Activated CD4-positive, alpha-beta T cell treated with anti-CD3 and anti-CD28 coated beads, Interleukin-2, amount 50 U/mL, for 16 hours (primary cell): ENCODE data around the gene TMEM245.

Experiments used
- DNase-seq: peaks from one replicate; pipeline ENCODE4 v3.0.0-alpha.2; 2020

The TMEM245 gene

DNA sequence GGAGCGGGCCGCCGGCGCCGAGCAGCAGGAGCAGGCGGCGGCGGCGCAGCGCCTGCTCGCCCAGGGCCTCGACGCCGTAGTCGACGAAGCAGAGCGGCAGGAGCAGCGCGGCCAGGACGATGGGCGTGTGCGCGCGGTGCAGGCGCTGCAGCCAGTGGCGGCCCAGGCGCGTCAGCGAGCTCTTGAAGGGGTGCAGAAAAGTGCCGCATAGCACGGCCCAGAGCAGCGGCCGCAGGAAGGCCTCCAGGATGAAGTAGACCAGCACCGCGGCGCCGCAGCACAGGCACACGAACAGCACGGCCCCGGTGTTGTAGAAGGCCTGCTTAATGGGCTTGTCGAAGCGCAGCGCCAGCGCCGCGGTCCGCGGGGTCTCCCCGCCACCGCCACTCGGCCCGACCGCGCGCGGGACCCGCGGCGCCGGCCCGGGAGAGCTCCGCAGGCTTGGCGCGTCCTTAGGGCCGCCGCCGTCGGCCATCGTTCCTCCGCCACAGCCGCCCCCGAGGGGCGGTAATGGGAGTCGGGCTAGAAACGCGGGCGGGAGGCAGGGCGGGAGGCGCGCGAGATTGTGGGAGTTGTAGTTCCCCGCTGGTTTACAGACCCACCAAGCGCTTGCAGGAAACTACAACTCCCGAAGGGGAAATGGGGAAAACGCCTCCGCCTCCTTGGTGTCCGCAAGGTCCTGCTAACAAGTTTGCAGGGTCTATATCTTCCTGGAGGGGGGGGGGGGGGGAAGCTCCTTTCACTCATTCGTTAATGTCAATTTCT lies at the start of gene TMEM245:
TMEM245 (minus strand) TSS at position 509 of the 765 bp plus-strand sequence; CDS start at position 475, 34 bp downstream.
- peak; percentile 98 for DNase-seq

DNA sequence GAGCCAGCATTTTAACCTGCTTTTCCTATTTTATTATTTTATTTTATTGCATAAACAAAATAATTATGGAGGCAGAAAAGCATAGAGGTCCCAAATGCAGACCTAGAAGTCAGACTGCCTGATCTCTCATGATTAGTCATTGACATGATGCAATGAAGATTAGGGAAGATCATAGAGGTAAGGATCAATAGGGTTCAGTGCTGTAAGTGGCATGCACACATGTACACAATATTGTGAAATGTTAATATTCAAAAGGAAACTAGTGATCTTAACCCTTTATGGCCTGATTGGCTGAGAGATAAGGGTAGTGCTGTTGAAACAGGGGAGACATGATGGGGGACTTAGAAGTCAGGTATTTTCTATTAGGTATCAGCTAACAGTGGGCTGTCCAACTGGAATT lies 48.4 kb upstream of the TMEM245 start:
- DNase-seq = peak; percentile 44

DNA sequence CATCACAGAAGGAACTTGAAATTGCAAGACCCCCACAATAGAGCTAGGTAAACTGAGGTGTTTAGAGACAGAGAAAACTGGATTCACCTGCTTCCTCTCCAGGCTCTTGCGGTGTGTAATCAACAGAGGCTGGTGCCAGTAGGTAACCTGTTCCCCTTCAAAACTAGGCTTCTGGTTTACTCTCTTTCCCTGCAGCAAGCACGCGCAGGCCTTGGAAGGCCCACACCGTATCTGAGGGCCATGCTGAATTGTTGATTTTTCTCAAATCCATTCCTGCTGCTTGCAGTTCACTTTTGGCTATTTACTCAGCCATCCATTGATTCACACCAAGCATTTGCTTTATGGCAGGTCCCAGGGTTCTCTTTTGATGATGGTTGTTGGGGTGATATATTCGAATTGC lies 48.0 kb upstream of the TMEM245 start:
- DNase-seq = no peak

DNA sequence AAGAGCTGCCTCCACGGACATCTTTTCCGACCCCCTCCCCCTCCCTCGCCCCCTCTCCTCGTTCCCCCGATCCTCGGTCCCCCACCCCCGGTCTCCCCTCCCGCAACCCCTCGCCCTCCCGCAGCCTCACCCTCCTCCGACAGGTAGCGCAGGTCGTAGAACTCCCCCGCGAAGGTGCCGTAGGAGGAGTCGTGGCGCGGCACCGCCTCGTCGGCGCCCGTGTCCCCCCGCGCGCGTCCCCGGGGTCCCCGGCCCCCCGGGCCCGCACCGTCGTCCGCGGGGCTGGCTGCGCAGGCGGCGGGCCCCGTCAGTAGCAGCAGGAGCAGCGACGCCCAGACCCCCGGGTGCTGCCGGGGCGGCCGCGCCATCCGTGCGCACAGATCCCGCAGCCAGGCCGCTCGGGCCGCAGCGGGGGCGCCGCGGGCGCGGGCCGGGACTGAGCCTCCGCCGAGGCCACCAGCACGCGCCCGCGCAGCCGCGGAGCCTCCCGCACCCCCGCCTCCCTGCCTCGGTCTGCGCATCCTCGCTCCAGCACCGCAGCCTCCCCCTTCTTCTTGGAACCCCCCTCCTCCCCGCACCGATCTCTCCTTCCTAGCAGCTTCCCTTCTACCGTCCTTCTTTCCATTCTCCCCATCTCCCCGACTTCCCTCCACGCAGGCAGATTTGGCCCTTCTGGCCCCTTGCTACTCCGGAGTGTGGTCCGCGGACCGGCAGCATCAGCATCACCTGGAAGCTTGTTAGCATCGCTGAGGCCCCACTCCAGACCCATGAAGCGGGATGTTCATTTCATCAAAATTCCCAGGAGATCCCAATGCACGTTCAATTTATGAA lies 47.2 kb upstream of the TMEM245 start, which contains the start of gene FRRS1L:
FRRS1L (minus strand) TSS at position 479 of the 831 bp plus-strand sequence; CDS start at position 368, 111 bp downstream.
- no peak for DNase-seq

DNA sequence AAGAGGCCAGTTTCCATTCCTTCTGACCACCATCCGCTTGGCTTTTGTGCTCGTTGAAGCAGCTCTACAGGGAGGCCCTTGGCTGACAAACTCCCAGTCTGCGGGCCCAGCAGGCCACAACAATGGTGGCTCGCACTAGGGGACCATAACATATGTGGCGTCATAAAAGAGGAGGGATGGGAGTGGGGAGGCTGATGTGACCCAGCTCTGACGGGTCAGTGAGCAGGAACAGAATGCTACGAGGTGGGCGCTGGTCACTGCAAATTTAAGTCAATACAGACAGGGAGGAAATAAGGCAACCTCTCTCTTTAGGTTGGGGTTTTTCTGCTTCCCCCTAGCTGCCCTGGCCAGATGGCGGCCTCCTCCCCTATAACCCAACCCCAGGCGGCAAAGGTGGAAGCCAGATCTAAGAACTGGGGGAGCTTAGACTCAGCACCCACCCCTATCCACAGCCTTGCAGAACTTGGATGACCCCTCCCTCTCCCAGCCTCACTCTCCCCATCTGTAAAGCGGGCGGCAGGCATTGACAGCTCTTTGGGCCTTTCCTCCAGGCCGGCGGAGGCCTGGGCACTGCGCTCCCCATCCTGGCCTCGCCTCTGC lies 46.5 kb upstream of the TMEM245 start:
- DNase-seq = no peak

DNA sequence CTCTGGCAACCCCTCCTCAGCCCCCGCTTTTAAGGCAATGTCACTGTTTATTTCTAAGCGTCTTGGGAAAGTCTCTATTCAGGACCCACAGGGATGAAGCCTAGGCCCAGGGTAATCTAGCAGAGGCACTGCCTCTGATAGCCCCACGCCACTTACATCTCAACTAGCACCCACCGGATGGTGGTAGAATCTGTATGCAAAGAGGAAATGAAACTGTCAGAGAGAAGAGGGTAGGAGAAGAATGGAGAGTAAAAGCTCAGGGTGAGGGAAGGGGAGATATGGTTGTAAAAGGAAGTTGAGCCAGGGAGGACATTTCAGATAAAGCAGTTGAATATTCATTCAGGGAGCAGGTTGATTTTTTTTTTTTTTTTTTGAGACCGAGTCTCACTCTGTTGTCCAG lies 44.3 kb upstream of the TMEM245 start:
- no peak for DNase-seq

DNA sequence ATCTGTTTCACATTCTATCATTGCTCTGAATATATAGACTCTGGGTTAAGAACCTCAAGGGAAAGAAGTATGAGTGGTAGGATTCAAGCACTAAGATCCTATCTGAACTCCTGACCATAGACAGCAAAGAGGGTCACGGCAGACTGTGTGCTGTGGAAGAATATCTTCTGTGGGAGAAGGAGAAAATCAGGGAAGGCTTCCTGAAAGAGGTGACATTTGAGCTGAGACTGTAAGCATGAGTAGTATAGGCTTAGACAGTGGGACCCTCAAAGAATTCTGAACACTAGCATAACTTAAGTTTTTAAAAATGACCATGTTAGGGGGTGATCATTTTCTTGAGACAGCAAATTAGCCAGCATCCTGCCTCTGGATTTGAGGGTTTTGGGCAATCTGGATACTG lies 43.4 kb upstream of the TMEM245 start:
- no peak for DNase-seq

DNA sequence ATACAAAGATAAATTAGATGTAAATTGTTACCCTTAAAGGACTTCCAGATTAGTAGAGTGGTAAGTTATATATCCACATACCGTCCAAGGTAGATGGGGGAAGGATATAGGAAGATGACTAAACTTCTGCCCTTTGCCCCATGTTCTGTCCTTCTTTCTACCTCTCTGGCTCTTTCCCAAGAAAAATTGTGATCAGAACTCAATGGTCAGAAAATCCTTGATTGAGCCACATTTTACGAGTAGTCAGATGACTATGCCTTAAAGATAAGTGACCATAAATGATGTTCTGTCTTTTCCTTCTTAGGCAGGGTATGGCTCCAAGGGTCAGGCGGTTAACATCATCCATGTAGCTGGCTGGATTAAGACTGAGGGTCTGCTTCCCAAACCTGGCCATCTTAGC lies 42.9 kb upstream of the TMEM245 start:
- DNase-seq = no peak

DNA sequence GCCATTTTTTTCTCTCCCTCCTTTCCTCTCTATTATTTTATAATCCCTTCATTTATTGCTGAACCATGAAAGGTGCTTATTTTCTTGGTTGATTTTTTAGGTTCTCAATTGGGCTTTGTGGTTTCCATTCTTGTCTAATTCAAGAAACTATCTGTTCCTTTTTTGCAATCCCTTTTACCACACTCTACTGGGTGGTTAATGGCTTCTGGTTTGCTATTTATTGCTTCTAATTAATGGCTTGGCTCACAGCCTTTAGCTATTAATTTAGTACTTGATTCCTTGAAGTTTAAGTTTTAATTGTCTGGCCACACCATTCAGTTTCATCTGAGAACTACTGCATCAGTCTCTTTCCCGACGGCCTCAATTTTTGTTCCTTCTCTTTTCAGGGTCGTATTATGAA lies 41.7 kb upstream of the TMEM245 start:
- DNase-seq = no peak

DNA sequence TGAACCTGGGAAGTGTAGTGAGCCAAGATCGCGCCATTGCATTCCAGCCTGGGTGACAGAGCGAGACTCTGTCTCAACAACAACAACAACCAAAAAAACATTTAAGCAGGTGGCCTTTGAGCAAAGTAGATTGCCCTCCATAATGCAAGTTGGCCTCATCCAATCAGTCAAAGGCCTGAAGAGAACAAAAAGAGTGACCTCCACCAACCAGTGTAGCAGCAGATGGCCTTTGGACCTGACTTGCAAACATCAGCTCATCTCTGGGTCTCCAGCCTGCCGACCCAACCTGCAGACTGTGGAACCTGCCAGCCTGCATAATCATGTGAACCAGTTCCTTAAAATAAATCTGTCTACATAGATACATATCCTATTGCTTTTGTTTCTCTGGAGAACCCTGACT lies 39.8 kb upstream of the TMEM245 start:
- no peak for DNase-seq

DNA sequence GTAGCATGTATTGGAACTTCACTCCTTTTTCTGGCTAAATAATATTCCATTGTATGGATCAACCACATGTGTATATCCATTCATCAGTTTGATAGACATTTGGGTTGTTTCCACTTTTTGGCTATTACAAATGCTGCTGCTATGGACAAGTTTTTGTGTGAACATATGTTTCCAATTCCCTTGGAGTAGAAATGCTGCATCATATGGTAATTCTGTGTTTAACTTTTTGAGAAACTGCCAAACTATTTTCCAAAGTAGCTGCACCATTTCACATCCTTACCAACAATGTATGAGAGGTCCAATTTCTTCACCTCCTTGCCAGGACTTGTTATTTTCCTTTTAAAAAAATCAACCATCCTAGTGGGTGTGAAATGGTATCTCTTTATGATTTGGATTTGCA lies 38.9 kb upstream of the TMEM245 start:
- DNase-seq = no peak

DNA sequence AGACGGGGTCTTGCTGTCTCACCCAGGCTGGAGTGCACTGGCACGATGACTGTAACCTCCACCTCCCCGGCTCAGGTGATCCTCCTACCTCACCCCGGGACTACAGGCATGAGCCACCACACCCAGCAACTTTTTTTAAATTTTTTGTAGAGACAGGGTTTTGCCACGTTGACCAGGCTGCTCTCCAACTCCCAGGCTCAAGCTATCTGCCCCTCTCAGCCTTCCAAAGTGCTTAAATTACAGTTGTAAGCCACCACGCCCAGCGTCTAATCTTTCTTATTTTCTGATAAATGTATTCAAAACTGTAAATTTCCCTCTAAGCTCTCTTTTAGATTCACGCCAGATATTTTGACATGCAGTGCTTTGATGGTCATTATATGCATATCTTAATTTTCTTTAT lies 37.0 kb upstream of the TMEM245 start:
- DNase-seq = no peak

DNA sequence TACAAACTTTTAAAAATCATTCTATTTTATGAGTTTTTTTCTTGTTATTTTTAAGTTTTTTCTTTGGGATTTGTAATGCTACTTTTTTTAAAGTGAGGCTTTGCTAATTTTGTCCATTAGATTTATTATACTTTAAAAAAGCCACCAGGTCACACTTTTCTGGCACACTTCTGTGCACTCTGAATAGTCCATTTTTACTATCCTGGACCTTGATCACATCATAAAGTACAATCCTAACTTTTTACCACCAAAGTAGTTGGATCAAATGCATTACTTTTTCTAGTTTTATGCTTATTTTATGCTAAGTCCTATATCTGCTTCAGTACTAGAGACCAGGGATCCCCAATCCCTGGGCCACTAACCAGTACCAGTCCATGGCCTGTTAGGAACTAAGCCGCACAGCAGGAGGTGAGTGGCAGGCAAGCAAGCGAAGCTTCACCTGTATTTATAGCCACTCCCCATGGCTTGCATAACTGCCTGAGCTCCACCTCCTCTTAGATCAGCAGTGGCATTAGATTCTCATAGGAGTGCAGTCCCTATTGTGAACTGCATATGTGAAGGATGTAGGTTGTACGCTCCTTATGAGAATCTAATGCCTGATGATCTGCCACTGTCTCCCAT lies 31.3 kb upstream of the TMEM245 start:
- no peak for DNase-seq

DNA sequence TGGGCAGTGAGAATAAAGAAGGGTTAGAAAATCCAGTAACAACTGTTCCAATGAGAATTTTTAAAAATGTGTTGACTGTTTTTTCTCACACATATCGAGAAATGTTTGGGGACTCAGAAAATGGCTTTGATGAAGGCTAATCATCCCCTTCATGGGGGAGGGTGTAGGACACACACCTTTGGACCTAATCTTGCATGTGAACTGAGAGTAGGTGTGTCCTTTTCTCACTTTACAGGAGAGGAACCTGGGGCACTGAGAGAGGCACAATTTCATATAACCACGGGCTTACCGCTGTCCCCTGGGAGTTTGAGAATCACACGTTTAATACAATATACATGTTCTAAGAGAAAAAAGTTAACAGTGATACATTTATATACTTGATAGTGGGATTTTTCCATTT lies 30.0 kb upstream of the TMEM245 start:
- no peak for DNase-seq

DNA sequence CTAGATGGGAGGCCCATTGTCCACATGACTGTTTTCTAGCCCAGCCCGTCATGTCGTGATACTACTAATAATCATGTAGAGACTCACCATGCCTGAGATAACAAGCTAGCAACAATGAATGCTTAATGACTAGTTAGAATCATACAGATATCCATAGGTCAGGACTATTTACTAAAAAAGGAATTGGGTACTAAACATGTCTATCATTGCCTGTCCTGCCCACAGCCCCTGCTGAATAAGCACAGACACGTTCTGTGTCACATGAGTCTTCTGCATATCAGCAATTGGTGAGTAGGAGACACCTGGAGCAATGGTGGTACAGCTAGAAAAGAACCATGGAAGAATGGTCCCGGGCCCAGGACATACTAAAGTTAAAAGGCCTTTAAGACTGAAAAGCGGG lies 29.3 kb upstream of the TMEM245 start:
- no peak for DNase-seq

DNA sequence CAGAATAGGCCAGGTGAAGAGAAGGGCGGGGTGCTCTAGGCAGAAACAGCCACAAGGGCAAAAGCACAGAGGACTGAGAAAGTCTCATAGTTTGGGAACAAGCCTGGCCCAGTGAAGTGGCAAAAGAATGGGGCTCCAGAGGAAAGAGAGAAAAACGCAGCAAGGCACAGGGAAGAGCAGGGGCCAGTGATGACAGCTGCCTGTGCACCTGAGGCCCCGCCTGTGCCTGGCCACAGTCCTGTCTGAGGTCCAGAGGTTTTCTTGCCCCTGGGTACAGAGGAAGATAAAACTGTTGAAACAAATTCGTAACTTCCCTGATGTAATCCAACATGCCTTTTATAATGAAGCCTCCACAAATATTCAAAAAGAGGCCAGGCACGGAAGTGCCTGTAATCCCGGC lies 25.3 kb upstream of the TMEM245 start:
- no peak for DNase-seq

DNA sequence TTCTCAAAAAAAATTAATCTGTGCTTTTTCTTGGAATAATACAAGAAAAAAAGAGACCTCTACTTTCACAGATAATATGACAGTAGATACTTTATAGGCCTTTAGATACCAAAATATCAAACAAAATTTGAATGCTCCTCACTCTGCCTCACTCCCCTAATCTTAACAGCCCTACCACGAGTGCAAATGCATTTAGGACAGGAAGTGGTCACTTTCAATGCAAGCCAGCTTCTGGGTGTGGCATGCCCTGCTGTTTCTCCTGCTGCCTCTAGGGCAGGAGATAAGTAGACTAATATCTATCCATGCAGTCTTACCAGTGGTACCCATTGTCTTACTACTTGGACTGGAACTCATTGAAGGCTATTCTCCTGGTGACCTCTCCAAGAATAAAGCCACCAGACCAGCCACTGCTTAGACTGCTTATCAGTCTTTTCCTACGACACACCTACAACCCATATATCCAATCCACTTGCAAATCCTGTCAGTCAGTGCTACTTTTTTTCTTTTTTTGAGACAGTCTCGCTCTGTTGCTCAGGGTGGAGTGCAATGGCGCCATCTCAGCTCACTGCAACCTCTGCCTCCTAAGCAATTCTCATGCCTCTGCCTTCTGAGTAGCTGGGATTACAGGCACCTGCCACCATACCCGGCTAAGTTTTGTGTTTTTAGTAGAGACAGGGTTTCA lies 24.3 kb upstream of the TMEM245 start:
- DNase-seq = peak; percentile 41

DNA sequence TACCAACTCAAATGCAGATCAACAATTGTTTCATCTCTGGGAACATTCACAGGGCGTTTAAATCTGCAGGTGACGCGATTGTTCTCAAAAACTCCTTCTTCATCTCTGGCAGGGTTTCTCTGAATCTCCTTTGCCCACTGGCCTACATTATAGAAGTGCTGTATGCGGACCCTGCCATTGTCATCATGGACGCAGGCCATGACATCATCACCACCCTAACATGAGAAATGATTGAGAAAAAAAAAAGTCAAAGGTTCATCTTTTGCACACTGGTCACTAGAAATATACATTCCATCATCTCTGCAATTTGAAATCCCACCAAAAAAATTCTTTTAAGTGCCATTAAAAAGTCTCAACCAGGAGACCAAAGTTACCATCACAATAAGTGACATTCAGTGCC lies 21.6 kb upstream of the TMEM245 start:
- no peak for DNase-seq

DNA sequence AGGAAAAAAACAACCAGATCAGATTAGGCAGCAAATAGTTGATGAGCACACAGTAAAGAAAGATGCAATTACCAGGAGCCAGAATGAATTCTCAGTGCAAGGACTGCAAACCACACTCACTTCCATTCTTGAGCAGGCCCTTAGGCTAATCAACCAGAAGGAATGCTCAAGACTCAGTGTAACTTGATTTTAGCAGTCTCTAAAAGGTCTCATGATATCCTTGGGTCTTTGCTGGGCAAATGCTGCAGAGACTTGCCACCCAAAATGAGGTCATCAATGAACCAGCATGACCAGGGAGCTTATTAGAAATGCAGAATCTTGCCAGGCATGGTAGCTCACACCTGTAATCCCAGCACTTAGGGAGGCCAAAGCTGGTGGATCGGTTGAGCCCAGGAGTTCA lies 20.1 kb upstream of the TMEM245 start:
- DNase-seq = no peak

DNA sequence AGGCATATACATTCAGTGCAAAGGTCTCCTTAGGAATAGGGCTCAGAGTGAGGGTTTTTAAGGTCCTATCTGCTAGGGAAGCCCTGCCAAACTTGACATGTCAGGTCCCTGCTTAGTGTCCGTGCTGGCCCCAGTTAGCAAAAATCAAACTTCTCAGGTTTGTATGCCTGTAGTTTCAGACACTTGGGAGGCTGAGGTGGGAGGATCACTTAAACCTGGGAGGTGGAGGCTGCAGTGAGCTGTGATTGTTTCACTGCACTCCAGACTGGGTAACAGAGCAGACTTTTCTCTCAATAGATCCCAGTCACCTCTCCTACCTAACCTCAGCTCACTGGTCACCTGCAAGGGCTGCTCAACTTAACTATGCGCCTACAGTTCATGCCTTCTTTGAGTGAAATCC lies 18.7 kb upstream of the TMEM245 start:
- DNase-seq = no peak

DNA sequence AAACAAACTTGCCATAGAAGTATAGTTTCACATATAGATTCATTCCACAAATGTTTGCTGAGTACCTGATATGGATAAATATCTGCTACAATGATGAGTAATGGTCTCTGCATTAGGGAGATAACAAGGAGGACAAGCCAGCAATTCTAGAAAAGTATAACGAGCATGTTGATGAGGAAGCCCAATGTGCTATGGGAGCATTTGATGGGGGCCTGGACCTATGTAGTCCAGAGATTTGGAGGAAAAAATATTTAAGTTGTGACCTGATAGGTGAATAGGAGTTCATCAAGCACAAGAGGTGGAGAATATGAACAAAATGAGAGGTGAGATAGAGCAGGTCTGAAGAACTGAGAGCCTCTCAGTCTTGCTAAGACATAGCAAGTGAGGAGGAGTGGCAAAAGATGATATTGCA lies 14.4 kb upstream of the TMEM245 start:
- DNase-seq = no peak

DNA sequence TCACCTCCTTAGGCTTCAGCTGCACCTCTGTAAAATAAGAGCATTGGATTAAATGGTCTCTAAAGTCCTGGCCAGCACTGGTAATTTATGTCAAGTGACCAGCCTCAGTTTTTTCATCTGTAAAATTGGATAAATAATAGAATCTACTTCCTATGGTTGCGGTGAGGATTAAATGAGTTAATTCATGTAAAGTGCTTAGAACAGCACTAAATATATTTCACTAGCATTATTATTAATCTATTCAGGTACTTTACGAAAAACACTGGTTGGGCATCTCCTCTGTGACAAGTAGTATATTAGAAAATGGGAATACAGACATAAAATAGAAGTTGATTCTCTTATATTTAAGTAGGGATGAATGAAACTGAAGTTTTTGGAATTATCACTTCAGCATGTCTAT lies 13.8 kb upstream of the TMEM245 start:
- DNase-seq = no peak

DNA sequence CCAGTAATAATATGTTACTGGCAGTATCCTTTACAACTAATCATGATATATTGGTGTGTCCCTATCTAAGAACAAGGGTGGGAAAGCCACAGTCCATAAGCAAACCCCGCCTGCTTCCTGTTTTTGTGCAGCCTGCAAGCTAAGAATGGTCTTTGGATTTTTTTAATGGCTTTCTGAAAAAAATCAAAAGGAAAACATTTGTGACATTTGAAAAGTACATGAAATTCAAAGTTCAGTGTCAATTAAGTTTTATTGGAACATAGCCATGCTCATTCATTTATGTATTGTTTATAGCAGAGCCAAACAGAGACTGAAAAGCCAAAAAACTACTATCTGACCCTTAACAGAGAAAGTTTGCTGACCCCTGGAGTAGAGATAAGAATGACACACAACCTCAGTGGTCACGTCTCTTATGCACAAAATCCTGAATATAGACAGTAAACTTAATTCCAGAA lies 12.8 kb upstream of the TMEM245 start:
- no peak for DNase-seq
